ENCODE results near the gene FRMD4A.

The FRMD4A gene

GRCh38 chr10:13711291-13711690, 619.4 kb downstream of the FRMD4A start:
- Histone ChIP-seq H3K4me3 (ENCODE audit: low read length) (no peak overlapping the region), H3K27me3 (ENCODE audit: control insufficient read depth, low read length) (peaks cover 20% of the 10 kb centered on the region), H3K4me1 (ENCODE audit: control insufficient read depth, low read length) (peaks cover 16% of the 10 kb centered on the region), H3K27ac (ENCODE audit: low read depth, low read length) (no peak overlapping the region), H3K9me2 (replicated peaks; ENCODE audit: control insufficient read depth, low read length) (no peaks in the 10 kb centered on the region), H3K79me2 (ENCODE audit: control insufficient read depth, low read length) (no peaks in the 10 kb centered on the region), H3K36me3 (ENCODE audit: control insufficient read depth, low read length) (no peaks in the 10 kb centered on the region), H3F3A (ENCODE audit: control insufficient read depth, insufficient read depth) (peaks cover 8% of the 10 kb centered on the region), H4K20me1 (ENCODE audit: control insufficient read depth, insufficient read depth, low read depth, low read length) (no peaks in the 10 kb centered on the region), H3K4me2 (ENCODE audit: low read length) (no peak overlapping the region), H3K9me3 (ENCODE audit: control insufficient read depth, insufficient read depth, low read length) (no peaks in the 10 kb centered on the region)
- TF ChIP-seq CTCF (IDR thresholded peaks at IDR 0.05; ENCODE audit: low read depth, low read length, poor library complexity, severe bottlenecking) (no peak), EZH2phosphoT487 (IDR thresholded peaks at IDR 0.05; ENCODE audit: borderline replicate concordance, low read length) (no peak)

GRCh38 chr10:13709931-13710650, 620.6 kb downstream of the FRMD4A start:
- Histone ChIP-seq H3K9me2 (replicated peaks; ENCODE audit: control insufficient read depth, low read length) (no peaks in the 10 kb centered on the region), H3K79me2 (ENCODE audit: control insufficient read depth, low read length) (no peaks in the 10 kb centered on the region), H4K20me1 (ENCODE audit: control insufficient read depth, insufficient read depth, low read depth, low read length) (no peaks in the 10 kb centered on the region), H3K4me2 (ENCODE audit: low read length) (no peak overlapping the region), H3K27ac (ENCODE audit: low read depth, low read length) (no peak overlapping the region), H3K36me3 (ENCODE audit: control insufficient read depth, low read length) (no peaks in the 10 kb centered on the region), H3K27me3 (ENCODE audit: control insufficient read depth, low read length) (peaks cover 23% of the 10 kb centered on the region), H3K4me1 (ENCODE audit: control insufficient read depth, low read length) (peaks cover 16% of the 10 kb centered on the region), H3F3A (ENCODE audit: control insufficient read depth, insufficient read depth) (peaks cover 8% of the 10 kb centered on the region), H3K4me3 (ENCODE audit: low read length) (no peak overlapping the region), H3K9me3 (ENCODE audit: control insufficient read depth, insufficient read depth, low read length) (no peaks in the 10 kb centered on the region)
- no peak for TF ChIP-seq CTCF (IDR thresholded peaks at IDR 0.05; ENCODE audit: low read depth, low read length, poor library complexity, severe bottlenecking)
- TF ChIP-seq EZH2phosphoT487 (IDR thresholded peaks at IDR 0.05; ENCODE audit: borderline replicate concordance, low read length), result no peak

GRCh38 chr10:13708256-13708990, 622.3 kb downstream of the FRMD4A start:
- Histone ChIP-seq H3K9me2 (replicated peaks; ENCODE audit: control insufficient read depth, low read length) (no peaks in the 10 kb centered on the region), H3K27ac (ENCODE audit: low read depth, low read length) (no peak overlapping the region), H3K79me2 (ENCODE audit: control insufficient read depth, low read length) (no peaks in the 10 kb centered on the region), H3K4me2 (ENCODE audit: low read length) (no peak overlapping the region), H3K9me3 (ENCODE audit: control insufficient read depth, insufficient read depth, low read length) (no peaks in the 10 kb centered on the region), H3F3A (ENCODE audit: control insufficient read depth, insufficient read depth) (peaks cover 7% of the 10 kb centered on the region), H3K4me3 (ENCODE audit: low read length) (no peak overlapping the region), H3K4me1 (ENCODE audit: control insufficient read depth, low read length) (peaks cover 15% of the 10 kb centered on the region), H3K36me3 (ENCODE audit: control insufficient read depth, low read length) (no peaks in the 10 kb centered on the region), H3K27me3 (ENCODE audit: control insufficient read depth, low read length) (peaks cover 23% of the 10 kb centered on the region), H4K20me1 (ENCODE audit: control insufficient read depth, insufficient read depth, low read depth, low read length) (no peaks in the 10 kb centered on the region)
- TF ChIP-seq CTCF (IDR thresholded peaks at IDR 0.05; ENCODE audit: low read depth, low read length, poor library complexity, severe bottlenecking) (no peak), EZH2phosphoT487 (IDR thresholded peaks at IDR 0.05; ENCODE audit: borderline replicate concordance, low read length) (no peak)
